WTC11 (cell line): Measurements from ENCODE around the gene PYGB.

ENCODE experiments used
- FOXK1 ChIP-seq: sonication (generic); formaldehyde crosslinking; IDR thresholded peaks from 2 replicates; pipeline ENCODE4 v1.8.0; 2022; ENCODE audit warnings: mild to moderate bottlenecking, moderate library complexity, missing genetic modification reagents
- IRF2 ChIP-seq: sonication (generic); formaldehyde crosslinking; IDR thresholded peaks from 2 replicates; pipeline ENCODE4 v1.8.0; 2022; ENCODE audit warnings: low read depth, missing genetic modification reagents, borderline replicate concordance
- JUN ChIP-seq: sonication (generic); formaldehyde crosslinking; IDR thresholded peaks from 2 replicates; pipeline ENCODE4 v1.8.0; 2023; ENCODE audit warnings: mild to moderate bottlenecking, missing genetic modification reagents
- TEAD4 ChIP-seq: sonication (generic); formaldehyde crosslinking; IDR thresholded peaks from 2 replicates; pipeline ENCODE4 v1.8.0; 2022; ENCODE audit warnings: mild to moderate bottlenecking, missing genetic modification reagents
- ZNF396 ChIP-seq: fragments of 250-450 bp; sonication (Bioruptor Pico); IDR thresholded peaks from 2 replicates; pipeline ENCODE4 v1.8.0; 2021; ENCODE audit warnings: mild to moderate bottlenecking, moderate library complexity, borderline replicate concordance
- TF ChIP-seq, protein P1 (sequence below): sonication (generic); formaldehyde crosslinking; IDR thresholded peaks from 2 replicates; pipeline ENCODE4 v1.8.0; 2022; ENCODE audit warnings: missing genetic modification reagents
- TF ChIP-seq, protein P2 (sequence below): sonication (generic); formaldehyde crosslinking; IDR thresholded peaks from 2 replicates; pipeline ENCODE4 v1.8.0; 2022; ENCODE audit warnings: mild to moderate bottlenecking, missing genetic modification reagents
- TF ChIP-seq, protein P3 (sequence below): fragments of 200-600 bp; IDR thresholded peaks from 2 replicates; pipeline ENCODE4 v1.8.0; 2022; ENCODE audit warnings: antibody characterized with exemption
- TF ChIP-seq, protein P4 (sequence below): sonication (generic); formaldehyde crosslinking; IDR thresholded peaks from 2 replicates; pipeline ENCODE4 v1.8.1; 2023; ENCODE audit warnings: mild to moderate bottlenecking, missing genetic modification reagents, moderate library complexity
- TF ChIP-seq, protein P5 (sequence below): sonication (generic); formaldehyde crosslinking; conservative IDR thresholded peaks from 2 replicates; pipeline ENCODE4 v1.8.1; 2022; ENCODE audit warnings: mild to moderate bottlenecking, missing genetic modification reagents

DNA sequence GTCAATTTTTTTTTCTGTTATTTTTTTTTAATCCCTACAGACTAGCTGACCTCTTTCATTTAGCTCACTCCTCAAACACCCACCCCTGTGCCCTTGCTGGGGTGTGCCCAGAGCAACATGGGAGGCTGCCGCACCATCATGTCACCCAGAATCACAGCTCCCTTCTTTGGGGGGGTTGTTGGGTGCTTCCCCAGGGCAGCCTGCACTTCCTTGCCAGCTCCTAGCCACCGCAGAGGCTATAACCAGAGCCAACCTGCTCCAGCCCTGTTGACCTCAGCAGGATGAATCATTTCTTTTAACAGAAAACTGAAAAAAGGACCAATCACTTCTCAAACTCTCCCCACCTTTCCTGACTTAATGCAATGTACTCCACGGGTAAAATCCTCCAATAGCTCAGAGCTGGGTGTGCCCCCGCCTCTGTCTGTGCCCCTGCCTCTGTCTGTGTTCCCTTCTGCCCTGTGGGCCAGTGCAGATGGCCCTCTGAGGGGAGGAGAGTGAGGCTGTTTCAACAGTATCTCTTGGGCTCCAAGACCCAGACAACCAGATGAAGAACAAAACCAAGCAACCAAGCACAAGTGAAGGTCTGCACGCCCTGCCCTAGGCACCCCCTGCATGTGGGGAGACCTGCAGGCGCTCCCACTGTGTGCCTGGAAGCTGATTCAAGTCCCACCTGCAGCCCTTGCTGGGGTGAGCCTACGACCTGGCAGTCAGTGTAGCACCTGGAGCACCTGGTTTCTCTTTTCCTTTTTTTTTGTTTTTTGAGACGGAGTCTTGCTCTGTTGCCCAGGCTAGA lies 67.7 kb downstream of the PYGB start:
- TF ChIP-seq TEAD4 (CRISPR knock-in tag): no peak
- TF ChIP-seq FOXK1 (CRISPR knock-in tag): no peak
- TF ChIP-seq, protein P1, sequence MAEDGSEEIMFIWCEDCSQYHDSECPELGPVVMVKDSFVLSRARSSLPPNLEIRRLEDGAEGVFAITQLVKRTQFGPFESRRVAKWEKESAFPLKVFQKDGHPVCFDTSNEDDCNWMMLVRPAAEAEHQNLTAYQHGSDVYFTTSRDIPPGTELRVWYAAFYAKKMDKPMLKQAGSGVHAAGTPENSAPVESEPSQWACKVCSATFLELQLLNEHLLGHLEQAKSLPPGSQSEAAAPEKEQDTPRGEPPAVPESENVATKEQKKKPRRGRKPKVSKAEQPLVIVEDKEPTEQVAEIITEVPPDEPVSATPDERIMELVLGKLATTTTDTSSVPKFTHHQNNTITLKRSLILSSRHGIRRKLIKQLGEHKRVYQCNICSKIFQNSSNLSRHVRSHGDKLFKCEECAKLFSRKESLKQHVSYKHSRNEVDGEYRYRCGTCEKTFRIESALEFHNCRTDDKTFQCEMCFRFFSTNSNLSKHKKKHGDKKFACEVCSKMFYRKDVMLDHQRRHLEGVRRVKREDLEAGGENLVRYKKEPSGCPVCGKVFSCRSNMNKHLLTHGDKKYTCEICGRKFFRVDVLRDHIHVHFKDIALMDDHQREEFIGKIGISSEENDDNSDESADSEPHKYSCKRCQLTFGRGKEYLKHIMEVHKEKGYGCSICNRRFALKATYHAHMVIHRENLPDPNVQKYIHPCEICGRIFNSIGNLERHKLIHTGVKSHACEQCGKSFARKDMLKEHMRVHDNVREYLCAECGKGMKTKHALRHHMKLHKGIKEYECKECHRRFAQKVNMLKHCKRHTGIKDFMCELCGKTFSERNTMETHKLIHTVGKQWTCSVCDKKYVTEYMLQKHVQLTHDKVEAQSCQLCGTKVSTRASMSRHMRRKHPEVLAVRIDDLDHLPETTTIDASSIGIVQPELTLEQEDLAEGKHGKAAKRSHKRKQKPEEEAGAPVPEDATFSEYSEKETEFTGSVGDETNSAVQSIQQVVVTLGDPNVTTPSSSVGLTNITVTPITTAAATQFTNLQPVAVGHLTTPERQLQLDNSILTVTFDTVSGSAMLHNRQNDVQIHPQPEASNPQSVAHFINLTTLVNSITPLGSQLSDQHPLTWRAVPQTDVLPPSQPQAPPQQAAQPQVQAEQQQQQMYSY (CRISPR knock-in tag): no peak
- TF ChIP-seq, protein P2, sequence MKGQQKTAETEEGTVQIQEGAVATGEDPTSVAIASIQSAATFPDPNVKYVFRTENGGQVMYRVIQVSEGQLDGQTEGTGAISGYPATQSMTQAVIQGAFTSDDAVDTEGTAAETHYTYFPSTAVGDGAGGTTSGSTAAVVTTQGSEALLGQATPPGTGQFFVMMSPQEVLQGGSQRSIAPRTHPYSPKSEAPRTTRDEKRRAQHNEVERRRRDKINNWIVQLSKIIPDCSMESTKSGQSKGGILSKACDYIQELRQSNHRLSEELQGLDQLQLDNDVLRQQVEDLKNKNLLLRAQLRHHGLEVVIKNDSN (CRISPR knock-in tag): no peak
- TF ChIP-seq, protein P3, sequence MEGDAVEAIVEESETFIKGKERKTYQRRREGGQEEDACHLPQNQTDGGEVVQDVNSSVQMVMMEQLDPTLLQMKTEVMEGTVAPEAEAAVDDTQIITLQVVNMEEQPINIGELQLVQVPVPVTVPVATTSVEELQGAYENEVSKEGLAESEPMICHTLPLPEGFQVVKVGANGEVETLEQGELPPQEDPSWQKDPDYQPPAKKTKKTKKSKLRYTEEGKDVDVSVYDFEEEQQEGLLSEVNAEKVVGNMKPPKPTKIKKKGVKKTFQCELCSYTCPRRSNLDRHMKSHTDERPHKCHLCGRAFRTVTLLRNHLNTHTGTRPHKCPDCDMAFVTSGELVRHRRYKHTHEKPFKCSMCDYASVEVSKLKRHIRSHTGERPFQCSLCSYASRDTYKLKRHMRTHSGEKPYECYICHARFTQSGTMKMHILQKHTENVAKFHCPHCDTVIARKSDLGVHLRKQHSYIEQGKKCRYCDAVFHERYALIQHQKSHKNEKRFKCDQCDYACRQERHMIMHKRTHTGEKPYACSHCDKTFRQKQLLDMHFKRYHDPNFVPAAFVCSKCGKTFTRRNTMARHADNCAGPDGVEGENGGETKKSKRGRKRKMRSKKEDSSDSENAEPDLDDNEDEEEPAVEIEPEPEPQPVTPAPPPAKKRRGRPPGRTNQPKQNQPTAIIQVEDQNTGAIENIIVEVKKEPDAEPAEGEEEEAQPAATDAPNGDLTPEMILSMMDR: no peak
- TF ChIP-seq, protein P4, sequence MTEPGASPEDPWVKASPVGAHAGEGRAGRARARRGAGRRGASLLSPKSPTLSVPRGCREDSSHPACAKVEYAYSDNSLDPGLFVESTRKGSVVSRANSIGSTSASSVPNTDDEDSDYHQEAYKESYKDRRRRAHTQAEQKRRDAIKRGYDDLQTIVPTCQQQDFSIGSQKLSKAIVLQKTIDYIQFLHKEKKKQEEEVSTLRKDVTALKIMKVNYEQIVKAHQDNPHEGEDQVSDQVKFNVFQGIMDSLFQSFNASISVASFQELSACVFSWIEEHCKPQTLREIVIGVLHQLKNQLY (CRISPR knock-in tag): no peak
- TF ChIP-seq, protein P5, sequence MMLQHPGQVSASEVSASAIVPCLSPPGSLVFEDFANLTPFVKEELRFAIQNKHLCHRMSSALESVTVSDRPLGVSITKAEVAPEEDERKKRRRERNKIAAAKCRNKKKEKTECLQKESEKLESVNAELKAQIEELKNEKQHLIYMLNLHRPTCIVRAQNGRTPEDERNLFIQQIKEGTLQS (CRISPR knock-in tag): no peak
- TF ChIP-seq ZNF396 (CRISPR knock-in tag): no peak
- TF ChIP-seq IRF2 (CRISPR knock-in tag): no peak
- TF ChIP-seq JUN (CRISPR knock-in tag): no peak
